IMR-90 (cell line): ENCODE results near the gene GALNT9.

ENCODE experiments used
- MAFK ChIP-seq: IDR thresholded peaks from 2 replicates; pipeline ENCODE4 v1.6.1; 2012; ENCODE audit warnings: low read depth, low read length, improper control_type of control experiment
- MAZ ChIP-seq: IDR thresholded peaks from 2 replicates; pipeline ENCODE4 v1.6.1; 2012; ENCODE audit warnings: low read depth, mild to moderate bottlenecking, low read length, improper control_type of control experiment, moderate library complexity, borderline replicate concordance
- MXI1 ChIP-seq: IDR thresholded peaks from 2 replicates; pipeline ENCODE4 v1.6.1; 2012; ENCODE audit warnings: low read depth, mild to moderate bottlenecking, low read length, moderate library complexity, borderline replicate concordance
- POLR2A ChIP-seq: IDR thresholded peaks from 2 replicates; pipeline ENCODE4 v1.6.1; 2012; ENCODE audit warnings: mild to moderate bottlenecking, low read depth, low read length
- RAD21 ChIP-seq: IDR thresholded peaks from 2 replicates; pipeline ENCODE4 v1.6.1; 2012; ENCODE audit warnings: low read length, improper control_type of control experiment
- RCOR1 ChIP-seq: IDR thresholded peaks from 2 replicates; pipeline ENCODE4 v1.6.1; 2012; ENCODE audit warnings: mild to moderate bottlenecking, low read length, improper control_type of control experiment; ENCODE audit not compliant: insufficient replicate concordance
- TF ChIP-seq, protein P1 (sequence below): conservative IDR thresholded peaks from 2 replicates; pipeline ENCODE4 v1.5.1; 2012; ENCODE audit warnings: mild to moderate bottlenecking, low read depth, low read length, improper control_type of control experiment

GRCh38 chr12:132186857-132187620 is 142.3 kb downstream of the GALNT9 start:
- TF ChIP-seq, protein P1, sequence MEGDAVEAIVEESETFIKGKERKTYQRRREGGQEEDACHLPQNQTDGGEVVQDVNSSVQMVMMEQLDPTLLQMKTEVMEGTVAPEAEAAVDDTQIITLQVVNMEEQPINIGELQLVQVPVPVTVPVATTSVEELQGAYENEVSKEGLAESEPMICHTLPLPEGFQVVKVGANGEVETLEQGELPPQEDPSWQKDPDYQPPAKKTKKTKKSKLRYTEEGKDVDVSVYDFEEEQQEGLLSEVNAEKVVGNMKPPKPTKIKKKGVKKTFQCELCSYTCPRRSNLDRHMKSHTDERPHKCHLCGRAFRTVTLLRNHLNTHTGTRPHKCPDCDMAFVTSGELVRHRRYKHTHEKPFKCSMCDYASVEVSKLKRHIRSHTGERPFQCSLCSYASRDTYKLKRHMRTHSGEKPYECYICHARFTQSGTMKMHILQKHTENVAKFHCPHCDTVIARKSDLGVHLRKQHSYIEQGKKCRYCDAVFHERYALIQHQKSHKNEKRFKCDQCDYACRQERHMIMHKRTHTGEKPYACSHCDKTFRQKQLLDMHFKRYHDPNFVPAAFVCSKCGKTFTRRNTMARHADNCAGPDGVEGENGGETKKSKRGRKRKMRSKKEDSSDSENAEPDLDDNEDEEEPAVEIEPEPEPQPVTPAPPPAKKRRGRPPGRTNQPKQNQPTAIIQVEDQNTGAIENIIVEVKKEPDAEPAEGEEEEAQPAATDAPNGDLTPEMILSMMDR: no peak
- TF ChIP-seq POLR2A (no peak), MAZ (no peak), MXI1 (no peak), RAD21 (no peak), MAFK (no peak), RCOR1 (no peak)
